Ramos (cell line): ENCODE measurements around the gene PDLIM4.

Source experiments
- in situ Hi-C: fragments of 300-500 bp; cut with MboI; formaldehyde crosslinking; loops from one replicate; pipeline ENCODE4 v1.14.3; 2022; ENCODE audit warnings: low sequenced_read_pairs; ENCODE audit not compliant: unreplicated experiment

Gene PDLIM4

DNA sequence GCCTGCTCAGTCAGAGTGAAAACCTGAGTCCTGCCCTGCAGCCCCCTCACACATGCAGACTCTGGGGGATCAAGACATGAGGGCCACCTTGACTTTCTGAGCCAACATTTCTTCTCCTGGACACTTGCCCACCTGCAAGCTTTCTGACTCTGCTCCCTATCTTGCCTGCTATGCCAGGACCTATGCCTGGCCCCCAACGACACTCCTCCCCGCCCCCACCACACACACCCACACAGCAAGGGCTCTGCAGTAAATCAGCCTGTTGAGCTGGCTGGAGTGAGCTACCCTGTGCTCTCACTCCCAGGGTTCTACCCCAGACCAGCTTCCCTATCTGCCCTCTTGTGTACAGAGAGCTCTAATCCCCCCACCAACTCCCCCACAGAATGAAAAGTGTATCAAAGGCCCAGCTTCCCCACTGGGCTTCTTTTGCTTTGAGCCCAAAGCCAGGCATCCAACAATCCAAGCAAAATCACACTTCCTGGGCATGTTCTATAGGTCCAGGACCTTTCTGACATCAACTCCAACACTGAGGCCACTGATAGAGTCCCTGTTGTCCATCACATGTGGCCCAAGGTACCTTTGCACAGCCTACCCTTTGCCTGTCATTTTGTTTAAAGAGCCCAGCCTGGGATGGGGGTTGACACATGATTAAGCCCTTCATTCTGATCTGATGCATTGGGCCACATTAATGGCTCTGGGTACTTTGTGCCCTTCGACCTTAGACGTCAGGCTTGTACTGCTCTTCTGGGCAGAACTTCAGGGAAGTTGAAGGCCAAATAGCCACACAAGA is 7.2 kb downstream of the PDLIM4 start:
- in situ Hi-C loops, result loop anchor here (25.0 kb wide), 1 partner anchor 248 kb away; no protein-coding TSS in a partner anchor

GRCh38 chr5:132265336-132266030 is 8.0 kb downstream of the PDLIM4 start:
- in situ Hi-C loops, result loop anchor here (25.0 kb wide), 1 partner anchor 247 kb away; no protein-coding TSS in a partner anchor

DNA sequence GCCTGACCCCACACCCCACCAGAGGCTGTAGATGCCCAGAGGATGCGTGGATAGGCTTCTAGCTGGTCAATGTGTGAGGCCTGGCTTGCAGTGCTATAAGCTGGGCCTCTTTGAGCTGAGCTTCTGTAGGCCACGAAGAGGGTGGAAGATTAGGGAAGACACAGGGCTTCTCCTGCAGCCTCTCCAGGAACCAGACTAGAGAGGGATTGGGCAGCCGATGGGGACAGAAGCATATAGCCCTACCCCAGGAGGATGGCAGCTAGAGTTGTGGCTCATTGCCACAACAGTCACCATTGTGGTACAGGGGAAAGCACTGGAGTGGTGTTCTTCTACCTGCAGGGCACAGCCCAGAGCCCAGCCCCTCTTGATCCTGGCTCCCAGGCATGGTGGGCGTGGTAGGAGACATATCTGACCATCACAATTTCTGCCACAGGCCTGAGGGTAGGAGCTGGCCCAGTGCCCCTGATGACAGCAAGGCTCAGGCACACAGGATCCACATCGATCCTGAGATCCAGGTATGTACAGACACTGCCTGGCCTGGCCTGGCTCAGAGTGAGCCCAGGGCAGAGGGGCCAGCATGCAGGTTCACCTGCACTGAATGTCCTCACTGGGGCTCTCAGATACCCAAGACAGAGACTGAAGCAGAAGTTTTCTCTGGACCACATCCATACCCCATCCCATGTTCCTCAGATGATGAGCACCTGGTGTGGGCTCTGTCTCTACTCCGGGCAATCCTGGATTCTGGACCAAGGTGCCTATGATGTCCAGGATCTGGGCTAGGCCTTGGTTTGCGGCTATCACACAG is 8.7 kb downstream of the PDLIM4 start:
- in situ Hi-C loops, result loop anchor here (25.0 kb wide), 1 partner anchor 246 kb away; no protein-coding TSS in a partner anchor

GRCh38 chr5:132266836-132267160 is 9.3 kb downstream of the PDLIM4 start:
- in situ Hi-C loops, result loop anchor here (25.0 kb wide), 1 partner anchor 246 kb away; no protein-coding TSS in a partner anchor

- in situ Hi-C loops, result loop anchor here (25.0 kb wide), 1 partner anchor 245 kb away; no protein-coding TSS in a partner anchor
Observed at GRCh38 chr5:132267166-132267739, 9.8 kb downstream of the PDLIM4 start.

DNA sequence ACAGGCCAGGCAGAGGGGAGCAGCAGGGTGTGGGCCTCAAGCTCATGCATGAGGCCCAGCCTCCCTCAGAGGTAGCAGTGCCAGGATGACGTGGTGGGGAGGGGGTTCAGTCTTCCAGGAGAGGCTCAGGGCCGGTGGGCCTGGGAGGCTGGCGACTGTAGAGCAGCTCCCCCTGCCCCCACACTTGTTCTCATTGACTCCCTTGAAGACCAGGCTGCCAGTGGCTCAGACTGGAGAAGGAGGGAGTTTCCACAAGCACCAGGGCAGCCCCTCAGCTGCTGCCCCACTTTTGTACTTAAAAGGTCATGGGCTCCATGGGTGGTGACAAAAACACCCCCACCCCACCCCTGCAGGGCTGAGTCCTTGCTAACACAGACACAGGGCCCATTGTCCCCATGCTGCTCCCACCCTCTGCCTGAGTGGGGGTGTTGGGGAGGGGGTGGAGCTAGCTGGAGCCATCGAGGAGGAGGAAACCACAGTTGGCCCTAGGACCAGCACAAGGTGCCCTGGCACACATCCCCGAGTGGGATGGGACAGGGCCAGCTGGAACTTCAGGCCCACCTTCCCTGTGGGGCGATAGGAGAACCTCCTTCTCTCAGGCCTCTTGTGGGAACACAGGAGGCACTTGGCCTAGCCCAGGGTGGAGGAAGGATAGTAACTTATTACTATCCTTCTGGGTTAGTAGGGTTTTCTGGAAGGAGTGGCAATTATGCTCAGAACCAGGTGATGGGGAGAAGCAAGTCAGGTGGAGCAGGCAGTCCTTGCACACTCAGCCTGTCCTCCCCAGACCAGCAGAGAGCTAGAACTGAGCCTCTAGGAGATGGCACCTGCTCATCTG is 10.7 kb downstream of the PDLIM4 start:
- in situ Hi-C loops, result loop anchor here (25.0 kb wide), 1 partner anchor 244 kb away; no protein-coding TSS in a partner anchor

DNA sequence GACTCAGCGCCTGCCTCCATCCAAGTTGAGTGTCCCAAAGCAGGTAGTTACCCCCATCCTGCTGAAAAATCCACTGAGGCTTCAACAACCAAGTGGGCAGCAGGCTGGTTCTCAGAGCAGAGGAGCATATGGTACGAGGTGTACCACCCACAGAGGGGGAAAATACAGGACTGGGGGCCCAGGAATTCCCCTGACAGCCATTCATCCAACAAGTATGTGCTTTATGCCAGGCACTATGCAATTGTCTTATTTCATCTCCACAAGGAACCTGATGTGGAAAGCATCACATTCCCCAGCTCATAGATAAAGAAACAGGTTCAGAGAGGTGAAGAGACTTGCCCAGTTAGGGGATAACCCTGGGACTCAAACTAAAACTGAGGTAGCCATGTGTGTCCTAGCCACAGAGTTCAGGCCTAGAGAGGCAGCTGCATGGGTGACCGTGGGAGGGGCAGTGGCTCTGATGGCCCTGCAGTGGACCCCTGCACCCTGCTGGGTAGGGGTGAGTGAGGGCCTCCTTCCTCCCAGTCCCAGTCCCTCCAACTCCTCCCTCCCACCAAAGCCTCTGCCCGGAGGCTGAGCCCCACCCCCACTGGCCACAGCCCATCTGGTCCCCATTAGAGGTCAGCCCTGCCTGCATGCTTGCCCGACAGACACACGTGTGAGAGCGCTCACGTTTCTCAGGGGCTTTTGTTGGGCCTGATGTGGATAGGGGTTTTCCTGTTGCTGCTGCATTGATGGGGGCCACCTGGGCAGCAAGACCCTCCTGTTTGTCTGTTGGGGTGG is 11.5 kb downstream of the PDLIM4 start:
- in situ Hi-C loops, result loop anchor here (25.0 kb wide), 1 partner anchor 243 kb away; no protein-coding TSS in a partner anchor

GRCh38 chr5:132269635-132270334 is 12.3 kb downstream of the PDLIM4 start:
- in situ Hi-C loops, result loop anchor here (25.0 kb wide), 1 partner anchor 243 kb away; no protein-coding TSS in a partner anchor

DNA sequence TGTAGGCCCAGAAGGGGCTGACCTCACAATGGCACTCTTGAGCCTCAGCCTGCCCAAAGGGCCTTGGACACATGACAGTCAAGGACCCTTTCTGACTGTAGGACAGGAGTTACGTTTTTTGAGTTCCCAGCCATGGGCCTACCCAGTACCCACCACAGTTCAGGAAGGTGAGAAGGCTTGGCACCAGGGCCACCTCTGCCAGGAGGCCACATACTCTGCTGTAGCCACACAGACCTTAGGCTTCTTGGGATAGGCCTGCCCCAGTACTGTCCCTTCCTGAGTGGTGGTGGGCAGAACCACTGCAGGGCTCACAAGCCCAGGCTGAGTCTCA is 12.8 kb downstream of the PDLIM4 start:
- in situ Hi-C loops, result loop anchor here (25.0 kb wide), 1 partner anchor 242 kb away; no protein-coding TSS in a partner anchor

DNA sequence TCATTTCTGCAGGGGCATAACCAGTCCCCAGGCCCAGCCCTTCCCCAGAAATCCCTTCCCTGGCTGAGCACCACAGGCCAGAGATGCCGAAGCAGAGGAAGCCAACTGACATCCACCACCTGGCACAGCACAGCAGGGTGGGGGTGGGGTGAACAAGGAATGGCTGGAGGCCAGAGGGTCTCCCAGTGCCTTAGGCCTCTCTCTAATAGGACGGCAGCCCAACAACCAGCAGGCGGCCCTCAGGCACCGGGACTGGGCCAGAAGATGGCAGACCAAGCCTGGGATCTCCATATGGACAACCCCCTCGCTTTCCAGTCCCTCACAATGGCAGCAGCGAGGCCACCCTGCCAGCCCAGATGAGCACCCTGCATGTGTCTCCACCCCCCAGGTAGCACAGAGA is 13.2 kb downstream of the PDLIM4 start:
- in situ Hi-C loops, result loop anchor here (25.0 kb wide), 1 partner anchor 242 kb away; no protein-coding TSS in a partner anchor

- in situ Hi-C loops, result loop anchor here (25.0 kb wide), 1 partner anchor 241 kb away; no protein-coding TSS in a partner anchor
Observed at GRCh38 chr5:132271251-132272246, 14.1 kb downstream of the PDLIM4 start.

DNA sequence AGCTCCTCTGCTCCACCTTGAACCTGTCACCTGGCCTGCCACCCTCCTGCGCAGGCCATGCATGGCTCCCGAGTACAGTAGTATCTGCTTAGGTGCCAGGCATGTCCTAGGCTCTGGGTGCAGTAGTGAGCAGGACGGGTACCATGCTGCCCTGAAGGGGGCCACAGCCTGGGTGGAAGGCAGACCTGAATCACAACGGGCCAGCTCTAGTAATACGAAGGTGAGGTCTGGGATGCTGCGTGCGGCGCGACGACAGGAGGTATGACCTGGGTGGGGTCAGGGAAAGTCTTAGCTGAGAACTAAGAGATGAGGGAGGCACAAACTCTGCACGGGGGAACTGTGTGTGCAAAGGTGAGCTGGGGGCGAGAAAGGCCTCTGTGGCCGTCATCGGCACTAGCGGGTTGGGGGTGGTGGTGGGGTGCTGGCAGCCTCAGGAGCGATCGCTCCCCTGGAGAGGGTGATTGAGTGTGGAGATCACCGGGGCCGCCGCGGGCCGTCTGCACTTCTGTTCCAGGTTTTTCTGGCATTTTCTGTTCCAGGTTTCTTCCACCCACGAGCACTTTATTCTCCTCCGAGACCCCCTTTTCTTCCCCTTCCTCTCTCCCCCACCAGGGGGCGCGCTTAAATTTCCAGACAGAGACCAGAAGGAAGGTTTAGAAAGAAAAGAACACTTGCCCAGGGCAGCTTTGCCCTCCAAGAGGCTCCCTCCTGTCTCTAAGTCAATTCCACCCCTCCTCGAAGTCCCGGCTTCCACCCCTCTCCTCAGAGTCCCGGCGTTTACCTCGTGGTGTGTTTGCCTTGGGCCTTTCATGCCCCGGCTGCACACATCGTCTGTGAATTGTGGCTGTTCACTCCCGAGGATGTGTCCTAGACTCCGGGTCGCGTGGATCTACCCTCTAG is 15.1 kb downstream of the PDLIM4 start:
- in situ Hi-C loops, result loop anchor here (25.0 kb wide), 1 partner anchor 240 kb away; no protein-coding TSS in a partner anchor

DNA sequence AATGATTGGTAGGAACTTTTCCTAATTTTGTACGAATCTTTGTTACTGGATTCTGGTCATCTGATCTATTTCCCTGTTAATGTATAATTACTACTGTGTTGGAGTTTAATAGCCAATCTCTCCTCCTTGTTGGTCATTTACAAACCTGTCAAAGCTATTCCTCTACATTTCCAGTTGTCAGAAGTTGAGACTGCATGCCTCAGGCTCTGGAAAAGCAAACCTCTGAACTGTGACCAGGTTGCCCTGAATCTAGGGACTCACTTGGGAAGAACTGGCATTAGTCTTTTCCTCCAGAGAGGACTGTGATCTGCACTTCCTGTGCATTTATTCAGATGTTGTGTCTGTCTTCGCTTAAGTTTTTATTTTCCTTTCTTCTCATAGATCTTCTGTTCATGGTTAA is 16.1 kb downstream of the PDLIM4 start:
- in situ Hi-C loops, result loop anchor here (25.0 kb wide), 1 partner anchor 239 kb away; no protein-coding TSS in a partner anchor

GRCh38 chr5:132274050-132274792 is 16.7 kb downstream of the PDLIM4 start:
- in situ Hi-C loops, result loop anchor here (25.0 kb wide), 1 partner anchor 238 kb away; no protein-coding TSS in a partner anchor
